Measurements from ENCODE around the gene OTUD1.

The OTUD1 gene

GRCh38 chr10:23459308-23459939 lies 20.5 kb downstream of the OTUD1 start:
- no peak for DNase-seq (ENCODE audit: low read depth in 1 of 2, low spot score in 1 of 2)

GRCh38 chr10:23461557-23461956 lies 22.7 kb downstream of the OTUD1 start:
- DNase-seq (ENCODE audit: low read depth in 1 of 2, low spot score in 1 of 2), result no peak

- DNase-seq (ENCODE audit: low read depth in 1 of 2, low spot score in 1 of 2), result no peak
Measured at GRCh38 chr10:23467012-23467411, 28.1 kb downstream of the OTUD1 start.

- DNase-seq (ENCODE audit: low read depth in 1 of 2, low spot score in 1 of 2), result no peak
Measured at GRCh38 chr10:23467548-23467947, 28.7 kb downstream of the OTUD1 start.

DNA sequence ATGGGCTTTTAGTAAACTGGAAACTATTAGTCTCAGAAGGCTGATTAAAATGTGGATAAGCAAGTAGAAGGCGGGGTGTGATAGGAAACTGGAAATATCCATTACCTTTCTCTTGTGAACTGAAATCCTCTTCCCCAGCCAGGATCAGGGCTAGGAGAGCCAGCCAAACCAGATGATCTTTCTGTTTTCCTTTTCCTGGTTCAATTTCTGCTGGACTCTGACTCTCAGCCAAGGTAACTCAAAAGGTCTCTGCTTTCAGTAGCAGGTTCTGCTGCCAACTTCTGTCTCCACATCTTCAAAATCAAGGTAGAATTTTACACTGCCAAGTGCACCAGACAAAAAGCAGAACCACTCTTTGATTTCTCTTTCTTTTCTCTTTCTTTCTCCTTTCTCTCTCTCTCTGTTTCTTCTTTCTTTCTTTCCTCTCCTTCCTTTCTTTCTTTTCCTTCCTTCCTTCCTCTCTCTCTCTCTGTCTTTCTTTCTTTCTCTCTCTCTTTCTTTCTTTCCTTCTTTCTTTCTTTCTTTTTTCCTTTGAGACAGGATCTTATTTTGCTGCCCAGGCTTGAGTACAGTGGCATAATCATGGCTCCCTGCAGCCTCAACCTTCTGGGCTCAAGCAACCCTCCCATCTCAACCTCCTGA lies 30.8 kb downstream of the OTUD1 start:
- DNase-seq (ENCODE audit: low read depth in 1 of 2, low spot score in 1 of 2), result no peak

- DNase-seq (ENCODE audit: low read depth in 1 of 2, low spot score in 1 of 2), result no peak
Measured at GRCh38 chr10:23472181-23472580, 33.3 kb downstream of the OTUD1 start.

DNA sequence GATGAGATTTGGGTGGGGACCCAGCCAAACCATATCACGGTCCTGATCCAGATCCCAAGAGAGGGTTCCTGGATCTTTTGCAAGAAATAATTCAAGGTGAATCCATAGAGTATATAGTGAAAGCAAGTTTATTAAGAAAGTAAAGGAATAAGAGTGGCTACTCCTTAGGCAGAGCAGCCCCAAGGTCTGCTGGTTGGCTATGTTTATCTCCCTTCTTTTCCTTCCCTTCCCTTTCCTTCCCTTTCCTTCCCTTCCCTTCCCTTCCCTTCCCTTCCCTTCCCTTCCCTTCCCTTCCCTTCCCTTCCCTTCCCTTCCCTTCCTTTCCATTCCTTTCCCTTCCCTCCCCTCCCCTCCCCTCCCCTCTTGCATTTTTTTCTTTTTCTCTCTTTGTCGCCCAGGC lies 35.2 kb downstream of the OTUD1 start:
- DNase-seq (ENCODE audit: low read depth in 1 of 2, low spot score in 1 of 2), result no peak

GRCh38 chr10:23474626-23475025 lies 35.8 kb downstream of the OTUD1 start:
- no peak for DNase-seq (ENCODE audit: low read depth in 1 of 2, low spot score in 1 of 2)

- no peak for DNase-seq (ENCODE audit: low read depth in 1 of 2, low spot score in 1 of 2)
Measured at GRCh38 chr10:23478570-23478969, 39.7 kb downstream of the OTUD1 start.

DNA sequence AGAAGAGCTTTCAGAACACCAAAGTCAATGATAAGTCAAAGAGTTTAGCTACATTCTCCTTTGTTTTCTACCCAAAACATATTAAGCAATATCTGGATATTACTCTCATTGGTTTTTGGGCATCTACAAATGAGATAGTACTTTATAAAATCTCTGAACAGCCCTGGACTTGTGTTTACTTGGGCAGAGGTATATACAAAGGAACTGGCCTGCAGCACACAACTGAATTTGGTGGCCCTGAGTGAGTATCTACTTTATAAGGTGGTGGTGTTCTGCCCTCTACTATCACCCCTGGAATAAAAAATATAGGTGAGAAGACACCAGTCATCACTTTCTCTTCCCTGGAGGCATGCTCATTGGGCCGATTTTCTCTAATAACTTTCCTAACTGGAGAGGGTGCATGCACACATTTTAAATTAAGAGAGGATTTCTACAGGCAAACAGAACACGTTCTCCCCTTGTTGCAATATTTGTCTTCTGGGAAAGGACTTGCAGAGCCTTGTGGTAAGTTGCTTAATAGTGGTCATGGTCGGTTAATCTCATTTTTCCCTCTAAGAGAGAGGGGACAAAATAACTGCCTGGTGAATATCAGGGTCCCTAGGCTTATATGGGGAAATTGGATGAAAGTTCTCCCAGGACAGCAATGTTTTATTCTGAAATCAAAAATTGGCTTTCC lies 41.1 kb downstream of the OTUD1 start:
- DNase-seq (ENCODE audit: low read depth in 1 of 2, low spot score in 1 of 2), result no peak

- no peak for DNase-seq (ENCODE audit: low read depth in 1 of 2, low spot score in 1 of 2)
Measured at GRCh38 chr10:23481363-23481961, 42.6 kb downstream of the OTUD1 start.

DNA sequence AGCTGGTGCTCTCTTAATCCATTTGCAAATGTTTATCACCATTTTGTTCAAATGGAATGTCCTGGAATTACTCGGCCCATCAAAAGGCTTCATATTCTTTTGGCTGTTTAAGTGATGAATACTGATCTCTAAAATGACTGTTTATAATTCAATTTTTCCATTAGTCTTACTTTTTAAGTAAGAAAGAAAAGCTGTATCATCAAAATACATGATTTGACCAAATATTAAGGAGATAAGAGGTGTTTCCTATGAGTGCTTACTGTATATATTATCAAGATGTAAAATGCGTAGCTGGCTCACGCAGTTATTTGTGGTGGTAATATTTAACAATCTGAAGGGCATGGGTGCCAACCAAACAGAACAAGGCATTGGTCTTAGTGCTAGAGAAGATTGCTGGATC lies 51.2 kb downstream of the OTUD1 start:
- no peak for DNase-seq (ENCODE audit: low read depth in 1 of 2, low spot score in 1 of 2)
